A549 treated with Mapracorat at 1 μM for 4 hours (cell line): Measurements from ENCODE around the gene ZNF432. TPM values are rescaled to one million over a fixed set of nuclear protein-coding genes. Genes with fewer than 3 reads are reported as not detected.

Experiments
- total RNA-seq: library from RNA; stranded (reverse); fragments of 200-300 nt; extraction: Qiagen RNA extraction; gene quantifications from 5 replicates; pipeline ENCODE4 v1.2.3, GENCODE V29; 2022

The ZNF432 gene
- 1.4 to 2.2 TPM (median 1.9 TPM) in 5 replicates for total RNA-seq

GRCh38 chr19:52048555-52049501 is at the start of gene ZNF432:
ZNF432 (minus strand) TSS chr19:52048838; CDS start chr19:52046868, 1,970 bp downstream.

GRCh38 chr19:52095172-52096014 is 46.8 kb upstream of the ZNF432 start, which contains the start of gene ZNF841:
ZNF841 (minus strand) TSS chr19:52095765; CDS start chr19:52084801, 10,964 bp downstream.

GRCh38 chr19:52028027-52028779 is 20.4 kb downstream of the ZNF432 start, which contains the start of gene ZNF614:
ZNF614 (minus strand) TSS chr19:52028379; CDS start chr19:52025745, 2,634 bp downstream.

GRCh38 chr19:52007806-52008557 is 40.7 kb downstream of the ZNF432 start, which contains the start of gene ZNF615:
ZNF615 (minus strand) TSS chr19:52008211; CDS start chr19:52003711, 4,500 bp downstream.

GRCh38 chr19:51986309-51987291 is 62.0 kb downstream of the ZNF432 start, which contains the start of gene ZNF350:
ZNF350 (minus strand) TSS chr19:51986840; CDS start chr19:51974360, 12,480 bp downstream.

Other genes starting within 250 kb of the ZNF432 start
- gene ZNF577, start 160.9 kb downstream of the ZNF432 start, total RNA-seq = 0.06 TPM in 1 of 5 replicates, not detected in the others
- gene ZNF649, start 143.8 kb downstream of the ZNF432 start, total RNA-seq = 0.11 to 0.31 TPM (median 0.12 TPM) in 5 replicates
- 0.97 to 1.8 TPM (median 1.0 TPM) in 5 replicates for gene ZNF613, start 121.4 kb downstream of the ZNF432 start, total RNA-seq
- gene ZNF350, start 62.0 kb downstream of the ZNF432 start, total RNA-seq = 3.6 to 6.2 TPM (median 4.2 TPM) in 5 replicates
- 2.8 to 4.8 TPM (median 3.5 TPM) in 5 replicates for gene ZNF615, start 40.6 kb downstream of the ZNF432 start, total RNA-seq
- gene ZNF614, start 20.5 kb downstream of the ZNF432 start, total RNA-seq = 2.5 to 3.1 TPM (median 3.0 TPM) in 5 replicates
- gene ZNF841, start 46.9 kb upstream of the ZNF432 start, total RNA-seq = 2.0 to 2.6 TPM (median 2.4 TPM) in 5 replicates
- gene ZNF616, start 91.1 kb upstream of the ZNF432 start, total RNA-seq = 0.55 to 1.1 TPM (median 0.66 TPM) in 5 replicates
- 0.41 to 1.6 TPM (median 0.61 TPM) in 5 replicates for gene ZNF836, start 122.8 kb upstream of the ZNF432 start, total RNA-seq
- 207 to 312 TPM (median 302 TPM) in 5 replicates for gene PPP2R1A, start 141.2 kb upstream of the ZNF432 start, total RNA-seq
- gene ZNF766, start 220.7 kb upstream of the ZNF432 start, total RNA-seq = 7.5 to 11.5 TPM (median 9.5 TPM) in 5 replicates
- gene ZNF480, start 248.3 kb upstream of the ZNF432 start, total RNA-seq = 7.0 to 16.7 TPM (median 16.1 TPM) in 5 replicates